Neural cell (in vitro differentiated cells): Measurements from ENCODE around the gene HECW1.

Source experiments
- CTCF ChIP-seq: fragments of 450-650 bp; IDR thresholded peaks from 2 replicates; pipeline ENCODE4 v1.5.1; 2014; ENCODE audit warnings: antibody characterized with exemption, mild to moderate bottlenecking, moderate library complexity; ENCODE audit not compliant: poor library complexity, severe bottlenecking
- EP300 ChIP-seq: fragments of 450-650 bp; conservative IDR thresholded peaks from 2 replicates; pipeline ENCODE4 v1.6.1; 2014; ENCODE audit warnings: antibody characterized with exemption, mild to moderate bottlenecking, moderate library complexity; ENCODE audit not compliant: poor library complexity, severe bottlenecking
- EZH2 ChIP-seq: fragments of 200-600, 300-800 bp; shearing (Covaris generic), sonication (generic); IDR thresholded peaks from 2 replicates; pipeline ENCODE4 v1.6.1; 2014; ENCODE audit warnings: antibody characterized with exemption, low read length, borderline replicate concordance, mild to moderate bottlenecking; ENCODE audit not compliant: insufficient read depth, poor library complexity, severe bottlenecking
- POLR2AphosphoS5 ChIP-seq: IDR thresholded peaks from 2 replicates; pipeline ENCODE4 v1.6.1; 2012
- REST ChIP-seq: IDR thresholded peaks from 2 replicates; pipeline ENCODE4 v1.6.1; 2012; ENCODE audit warnings: borderline replicate concordance
- SMC3 ChIP-seq: fragments of 450-650 bp; conservative IDR thresholded peaks from 2 replicates; pipeline ENCODE4 v1.6.1; 2014; ENCODE audit warnings: antibody characterized with exemption, mild to moderate bottlenecking, moderate library complexity; ENCODE audit not compliant: poor library complexity
- TAF1 ChIP-seq: IDR thresholded peaks from 2 replicates; pipeline ENCODE4 v1.6.1; 2012; ENCODE audit warnings: low read depth

- no peak for TF ChIP-seq EZH2
- no peak for TF ChIP-seq TAF1
- no peak for TF ChIP-seq POLR2AphosphoS5
- TF ChIP-seq REST, result no peak
- TF ChIP-seq CTCF, result no peak
- no peak for TF ChIP-seq EP300
- no peak for TF ChIP-seq SMC3
Observed at GRCh38 chr7:43460733-43461348, 348.4 kb downstream of the HECW1 start.
